PFSK-1 (cell line): ENCODE results near the gene EEF1AKMT3.

Experiments used
- FOXP2 ChIP-seq: optimal IDR thresholded peaks from 2 replicates; pipeline ENCODE3; 2011; ENCODE audit warnings: borderline replicate concordance, control low read depth, inconsistent platforms; ENCODE audit not compliant: insufficient read depth; ENCODE audit errors: extremely low read length, extremely low read depth
- POLR2AphosphoS5 ChIP-seq: IDR thresholded peaks from 2 replicates; pipeline ENCODE4 v1.6.1; 2012; ENCODE audit warnings: low read depth, mild to moderate bottlenecking, control low read depth, low read length, moderate library complexity
- SIN3A ChIP-seq: IDR thresholded peaks from 2 replicates; pipeline ENCODE4 v1.6.1; 2012; ENCODE audit warnings: mild to moderate bottlenecking, low read length, moderate library complexity, borderline replicate concordance; ENCODE audit not compliant: insufficient read depth
- TAF1 ChIP-seq: IDR thresholded peaks from 2 replicates; pipeline ENCODE4 v1.6.1; 2012; ENCODE audit warnings: low read length, control low read depth, borderline replicate concordance; ENCODE audit not compliant: insufficient read depth
- TF ChIP-seq, protein P1 (sequence below), 2 experiments: IDR thresholded peaks; 2 replicates each; pipeline versions ENCODE4 v1.6.1 to v1.8.0; 2011 to 2012; ENCODE audit warnings: low read depth in 2 of 2, low read length in 2 of 2, control low read depth in 1 of 2, inconsistent platforms in 1 of 2, mild to moderate bottlenecking in 1 of 2, moderate library complexity in 1 of 2; ENCODE audit not compliant: insufficient read depth in 1 of 2

EEF1AKMT3 gene

DNA sequence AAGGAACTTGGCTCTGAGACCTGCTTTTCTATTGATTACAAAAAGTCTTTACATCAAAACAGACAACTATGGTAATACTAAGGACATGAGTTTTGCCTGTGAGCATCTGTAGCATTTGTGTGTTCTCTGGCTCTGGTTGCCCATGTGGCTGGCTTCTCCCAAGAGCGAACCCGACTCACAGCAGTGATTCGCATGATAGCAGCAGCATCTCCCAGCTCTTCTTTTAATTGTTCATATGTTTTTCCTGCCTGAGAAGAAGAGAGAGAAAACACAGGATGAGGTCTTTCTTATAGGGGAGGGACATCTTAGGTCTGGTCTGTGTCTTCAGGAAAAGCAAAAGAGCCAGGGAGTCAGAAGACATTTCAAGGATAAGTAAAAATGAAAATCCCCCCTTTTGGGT, 28.6 kb downstream of the EEF1AKMT3 start:
- no peak for TF ChIP-seq TAF1
- TF ChIP-seq SIN3A: no peak
- no peak for TF ChIP-seq POLR2AphosphoS5
- TF ChIP-seq, protein P1, sequence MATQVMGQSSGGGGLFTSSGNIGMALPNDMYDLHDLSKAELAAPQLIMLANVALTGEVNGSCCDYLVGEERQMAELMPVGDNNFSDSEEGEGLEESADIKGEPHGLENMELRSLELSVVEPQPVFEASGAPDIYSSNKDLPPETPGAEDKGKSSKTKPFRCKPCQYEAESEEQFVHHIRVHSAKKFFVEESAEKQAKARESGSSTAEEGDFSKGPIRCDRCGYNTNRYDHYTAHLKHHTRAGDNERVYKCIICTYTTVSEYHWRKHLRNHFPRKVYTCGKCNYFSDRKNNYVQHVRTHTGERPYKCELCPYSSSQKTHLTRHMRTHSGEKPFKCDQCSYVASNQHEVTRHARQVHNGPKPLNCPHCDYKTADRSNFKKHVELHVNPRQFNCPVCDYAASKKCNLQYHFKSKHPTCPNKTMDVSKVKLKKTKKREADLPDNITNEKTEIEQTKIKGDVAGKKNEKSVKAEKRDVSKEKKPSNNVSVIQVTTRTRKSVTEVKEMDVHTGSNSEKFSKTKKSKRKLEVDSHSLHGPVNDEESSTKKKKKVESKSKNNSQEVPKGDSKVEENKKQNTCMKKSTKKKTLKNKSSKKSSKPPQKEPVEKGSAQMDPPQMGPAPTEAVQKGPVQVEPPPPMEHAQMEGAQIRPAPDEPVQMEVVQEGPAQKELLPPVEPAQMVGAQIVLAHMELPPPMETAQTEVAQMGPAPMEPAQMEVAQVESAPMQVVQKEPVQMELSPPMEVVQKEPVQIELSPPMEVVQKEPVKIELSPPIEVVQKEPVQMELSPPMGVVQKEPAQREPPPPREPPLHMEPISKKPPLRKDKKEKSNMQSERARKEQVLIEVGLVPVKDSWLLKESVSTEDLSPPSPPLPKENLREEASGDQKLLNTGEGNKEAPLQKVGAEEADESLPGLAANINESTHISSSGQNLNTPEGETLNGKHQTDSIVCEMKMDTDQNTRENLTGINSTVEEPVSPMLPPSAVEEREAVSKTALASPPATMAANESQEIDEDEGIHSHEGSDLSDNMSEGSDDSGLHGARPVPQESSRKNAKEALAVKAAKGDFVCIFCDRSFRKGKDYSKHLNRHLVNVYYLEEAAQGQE (IDR thresholded peaks at IDR 0.05; ENCODE audit: insufficient read depth in 1 of 2, low read depth in 2 of 2, low read length in 2 of 2): no peak
- no peak for TF ChIP-seq FOXP2

DNA sequence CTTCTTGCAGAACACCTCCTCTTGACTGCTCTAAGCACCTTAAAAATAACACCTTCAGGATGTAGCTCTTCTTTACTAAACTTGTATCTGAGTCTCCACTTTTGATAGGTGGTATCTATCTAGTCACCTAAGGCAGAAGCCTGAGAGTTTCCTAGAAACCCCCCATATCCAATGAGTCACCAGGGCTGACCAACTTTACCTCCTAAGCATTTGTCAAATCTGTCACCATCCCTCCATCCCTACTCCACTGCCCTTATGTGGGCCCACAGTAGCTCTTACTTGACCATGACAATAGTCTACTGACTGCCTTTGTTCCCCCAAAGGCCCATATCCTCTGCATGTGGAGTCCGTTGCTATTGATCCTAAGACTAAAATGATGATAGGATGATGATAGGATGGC, 30.2 kb downstream of the EEF1AKMT3 start:
- TF ChIP-seq SIN3A (no peak), POLR2AphosphoS5 (no peak), TAF1 (no peak), FOXP2 (no peak)
- TF ChIP-seq, protein P1 (IDR thresholded peaks at IDR 0.05; ENCODE audit: insufficient read depth in 1 of 2, low read depth in 2 of 2, low read length in 2 of 2): no peak

DNA sequence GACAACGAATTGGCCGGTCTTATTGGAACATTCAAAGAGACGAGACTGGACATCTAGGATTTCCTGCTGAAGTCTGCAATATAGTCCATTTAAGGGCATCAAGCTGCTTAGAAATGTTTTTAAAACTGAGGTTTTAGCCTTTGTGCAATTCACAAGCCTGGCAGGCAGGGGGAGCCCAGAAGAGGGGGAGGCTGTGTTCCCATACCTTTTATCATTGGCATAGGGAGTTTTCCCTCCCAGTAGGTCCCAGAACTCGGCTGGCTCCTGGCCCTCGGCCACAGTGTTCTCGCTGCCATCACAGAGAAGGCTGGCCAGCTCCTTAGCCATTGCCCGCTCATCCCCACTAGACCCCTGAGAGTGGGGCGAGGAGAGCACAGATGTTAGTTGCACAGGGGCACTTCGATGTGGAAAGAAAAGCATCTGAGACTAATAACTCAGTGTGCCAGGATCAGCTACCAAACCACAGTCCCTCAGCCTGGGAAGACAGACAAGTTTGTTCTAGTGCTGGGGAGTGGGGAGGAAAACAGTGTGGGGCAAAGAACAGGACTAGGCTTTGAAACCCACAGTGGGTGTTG, 31.0 kb downstream of the EEF1AKMT3 start:
- TF ChIP-seq FOXP2: no peak
- TF ChIP-seq POLR2AphosphoS5: no peak
- TF ChIP-seq, protein P1 (IDR thresholded peaks at IDR 0.05; ENCODE audit: insufficient read depth in 1 of 2, low read depth in 2 of 2, low read length in 2 of 2): no peak
- no peak for TF ChIP-seq SIN3A
- TF ChIP-seq TAF1: no peak

DNA sequence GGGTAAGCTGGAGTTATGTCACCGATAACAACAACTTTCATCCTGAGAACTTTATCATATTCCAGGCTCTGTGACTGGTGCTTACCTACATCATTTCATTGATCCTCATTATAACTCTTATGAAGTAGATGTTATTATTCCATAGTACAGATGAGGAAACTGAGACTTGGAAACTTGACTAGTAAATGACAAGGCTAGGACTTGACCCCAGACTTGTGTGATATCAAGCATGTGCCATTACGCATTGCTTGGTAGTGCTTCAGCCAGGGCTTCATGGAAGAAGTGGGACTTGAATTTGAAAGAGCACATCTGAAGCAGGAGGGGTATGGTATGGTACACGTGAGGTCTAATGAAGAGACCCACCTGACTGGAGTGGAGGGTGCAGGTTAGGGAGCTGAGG, 34.3 kb downstream of the EEF1AKMT3 start:
- TF ChIP-seq FOXP2: no peak
- no peak for TF ChIP-seq TAF1
- no peak for TF ChIP-seq SIN3A
- TF ChIP-seq, protein P1 (IDR thresholded peaks at IDR 0.05; ENCODE audit: insufficient read depth in 1 of 2, low read depth in 2 of 2, low read length in 2 of 2): no peak
- no peak for TF ChIP-seq POLR2AphosphoS5

DNA sequence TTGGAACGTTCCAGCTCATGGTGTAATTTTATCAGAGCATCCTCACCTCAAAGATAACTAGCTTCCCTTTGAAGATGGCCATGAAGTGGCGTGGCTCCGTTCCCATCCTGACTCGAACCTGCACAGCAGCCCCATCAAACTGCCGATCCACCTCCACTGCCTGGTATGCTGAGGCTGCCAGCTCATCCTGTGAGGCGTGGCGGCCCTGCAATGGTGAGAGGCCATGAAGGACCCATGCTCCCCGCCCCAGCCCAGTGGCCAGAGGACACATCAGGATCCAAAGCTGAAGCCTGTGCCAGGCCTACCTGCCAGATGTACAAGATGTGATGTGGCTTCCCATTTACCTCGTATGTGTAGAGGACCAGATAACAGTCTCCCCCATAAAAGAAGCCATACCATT, 34.9 kb downstream of the EEF1AKMT3 start:
- TF ChIP-seq, protein P1 (IDR thresholded peaks at IDR 0.05; ENCODE audit: insufficient read depth in 1 of 2, low read depth in 2 of 2, low read length in 2 of 2): no peak
- TF ChIP-seq POLR2AphosphoS5: no peak
- TF ChIP-seq SIN3A: no peak
- no peak for TF ChIP-seq TAF1
- TF ChIP-seq FOXP2: no peak
